RPMI8226 (cell line): Measurements from ENCODE around the gene NAPG.
"Not testable (repeated sequence)": the region's sequence is repeated elsewhere in the genome, so short reads cannot be mapped to it uniquely, and the experiment has no call there.

ENCODE experiments used
- DNase-seq: peaks from one replicate; pipeline ENCODE4 v3.0.0-alpha.2; 2015

The NAPG gene

GRCh38 chr18:10514601-10515000 lies 11.2 kb upstream of the NAPG start:
- no peak for DNase-seq

GRCh38 chr18:10515456-10515855 lies 10.4 kb upstream of the NAPG start:
- DNase-seq = no peak

- DNase-seq = no peak
Observed at GRCh38 chr18:10516078-10516477, 9.7 kb upstream of the NAPG start.

DNA sequence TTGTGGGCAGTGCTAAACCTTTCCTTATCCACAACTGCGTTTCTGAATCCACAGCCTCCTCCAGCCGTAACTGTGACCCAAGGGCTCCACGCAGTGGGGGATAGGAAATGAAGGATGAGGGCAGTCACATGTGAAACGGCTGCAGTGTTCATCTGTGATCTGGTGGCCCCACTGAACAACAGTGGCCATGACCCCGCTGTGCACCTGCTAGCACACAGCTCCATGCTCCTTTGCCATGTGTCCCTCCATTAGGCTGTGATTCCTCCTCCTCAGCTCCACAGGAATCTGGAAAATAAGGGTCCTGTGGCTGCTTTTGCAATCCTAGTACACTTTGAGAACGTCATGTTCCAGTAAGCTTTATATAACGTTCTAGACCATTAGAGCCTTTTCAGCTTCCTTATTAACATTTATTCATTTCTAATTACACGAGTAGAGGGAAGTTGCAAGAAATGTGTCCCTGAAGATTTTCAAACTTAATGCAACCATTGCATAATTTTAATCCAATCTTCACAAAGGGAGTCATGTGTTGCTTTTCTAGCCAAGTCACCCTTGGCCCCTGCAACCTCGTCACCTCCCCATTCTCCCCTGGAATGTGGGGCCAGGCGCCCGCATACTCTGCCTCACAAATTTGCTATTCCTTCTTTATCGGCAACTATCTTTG lies 7.1 kb upstream of the NAPG start:
- peak; percentile 75 for DNase-seq

DNA sequence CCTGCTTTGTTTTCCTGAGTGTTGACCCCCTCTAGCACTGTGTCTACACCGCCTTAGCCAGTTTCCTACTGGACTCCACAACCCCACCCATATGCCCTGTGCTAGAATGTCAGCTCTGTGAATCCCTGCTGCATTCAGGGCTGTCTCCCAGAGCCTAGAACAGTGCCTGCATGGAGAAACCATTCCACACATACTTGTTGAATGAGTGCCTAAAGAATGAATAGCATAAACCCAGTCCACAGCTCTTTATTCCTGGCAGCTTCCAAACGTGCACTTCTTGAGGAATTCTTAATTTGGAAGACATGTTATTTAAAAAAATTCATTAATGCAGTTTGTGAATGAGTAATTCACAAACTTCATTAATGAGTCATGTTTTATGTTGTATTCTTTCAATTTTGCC lies 6.5 kb upstream of the NAPG start:
- DNase-seq = no peak

- peak; percentile 87 for DNase-seq
Observed at GRCh38 chr18:10519999-10520935, 5.6 kb upstream of the NAPG start.

DNA sequence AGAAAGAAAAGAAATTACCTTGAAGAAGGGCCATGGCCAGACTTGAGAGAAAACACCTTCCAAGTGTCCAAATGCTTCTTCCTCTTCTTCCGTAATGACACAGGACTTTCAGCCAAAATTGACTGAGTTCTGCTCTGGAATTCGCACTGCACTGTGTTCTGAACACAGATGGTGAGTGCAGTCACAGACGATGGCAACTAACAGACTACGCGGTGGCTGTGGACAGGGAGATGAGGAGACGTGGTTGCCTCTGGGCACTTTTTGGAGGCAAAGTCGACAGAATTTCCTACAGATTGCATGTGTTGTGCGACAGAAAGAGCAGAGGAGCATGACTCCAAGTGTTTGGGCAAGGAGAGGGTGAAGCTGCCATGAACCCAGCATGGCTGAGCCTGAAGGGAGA lies 4.3 kb upstream of the NAPG start:
- DNase-seq = no peak

DNA sequence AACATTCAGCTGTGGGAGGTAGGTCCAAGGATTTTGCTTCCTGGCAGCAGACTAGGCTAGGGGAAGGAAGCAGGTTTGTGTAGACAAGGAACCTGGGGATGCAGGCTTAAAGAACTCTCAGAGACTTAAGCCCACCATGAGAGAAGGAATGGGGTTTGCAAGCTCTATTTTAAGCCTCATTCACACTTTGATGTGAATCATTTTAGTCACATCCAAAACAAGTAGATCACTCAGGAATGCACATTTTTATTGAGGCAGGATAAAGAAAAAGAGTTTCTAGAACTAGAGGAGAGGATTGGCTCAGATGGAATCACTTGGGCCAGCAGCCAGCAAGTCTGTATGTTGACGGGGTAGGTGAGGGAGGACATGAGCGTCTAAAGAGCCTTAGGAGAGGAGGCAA lies 3.3 kb upstream of the NAPG start:
- DNase-seq = no peak

DNA sequence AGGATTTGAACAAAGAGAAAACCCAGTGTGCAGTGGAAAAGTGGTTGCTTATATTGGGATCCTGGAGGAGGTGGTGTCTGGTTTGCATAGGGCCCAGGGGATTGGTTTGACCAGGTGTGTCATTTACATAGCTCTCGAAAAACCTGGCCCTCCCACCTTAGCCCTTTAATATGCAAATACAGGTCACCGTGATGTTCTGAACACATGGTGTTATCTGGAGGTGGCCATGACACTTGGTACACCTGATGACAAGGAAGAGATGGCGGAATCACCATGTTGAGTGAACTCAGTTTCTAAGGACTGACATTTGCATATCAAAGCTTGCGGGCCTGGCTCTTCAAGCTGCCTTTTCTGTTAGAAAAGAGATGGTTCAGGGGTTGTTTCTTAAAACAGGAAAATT lies 2.3 kb upstream of the NAPG start:
- no peak for DNase-seq

DNA sequence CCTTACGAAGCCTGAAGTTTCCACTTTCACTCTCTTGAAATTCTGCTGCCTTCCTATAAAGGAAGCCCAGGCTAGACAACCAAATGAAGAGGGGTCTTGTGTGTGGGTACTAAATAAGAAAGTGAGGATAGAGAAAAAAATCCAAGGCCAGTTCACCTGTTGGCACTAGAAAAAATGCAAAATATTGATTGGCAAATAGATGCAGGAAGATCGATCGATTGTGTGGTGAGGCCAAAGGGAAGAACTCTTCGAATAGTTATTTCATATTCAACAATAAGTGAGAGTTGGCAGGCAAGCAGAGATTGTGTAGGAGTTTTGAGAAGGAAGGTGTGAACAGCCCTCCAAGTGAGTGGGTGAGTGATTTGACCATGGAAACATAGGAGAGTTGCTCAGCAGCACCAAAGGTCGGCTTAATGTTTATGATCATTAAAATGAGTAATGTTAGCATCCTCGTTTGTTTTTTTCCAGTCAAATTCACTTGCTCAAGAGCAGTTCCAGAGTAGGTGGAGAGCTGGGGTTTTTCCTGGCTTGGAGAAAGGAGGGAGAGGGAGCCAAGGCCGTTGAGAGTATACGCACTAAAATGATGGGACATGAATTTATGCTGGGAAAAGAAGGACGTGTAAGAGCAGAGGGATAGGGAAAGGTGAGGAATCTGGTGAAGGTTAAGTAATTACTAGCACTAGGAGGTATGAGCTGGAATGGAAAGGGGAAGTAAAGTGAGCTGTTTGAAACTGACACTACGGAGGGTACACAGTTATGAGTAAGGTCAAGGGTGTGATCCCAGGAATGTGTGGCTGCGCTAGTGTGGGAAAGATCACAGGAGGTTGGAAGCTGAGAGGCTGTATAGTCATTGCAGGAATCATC lies 1.1 kb upstream of the NAPG start:
- DNase-seq = no peak

GRCh38 chr18:10525371-10525691 lies 496 bp upstream of the NAPG start:
- DNase-seq = no peak

DNA sequence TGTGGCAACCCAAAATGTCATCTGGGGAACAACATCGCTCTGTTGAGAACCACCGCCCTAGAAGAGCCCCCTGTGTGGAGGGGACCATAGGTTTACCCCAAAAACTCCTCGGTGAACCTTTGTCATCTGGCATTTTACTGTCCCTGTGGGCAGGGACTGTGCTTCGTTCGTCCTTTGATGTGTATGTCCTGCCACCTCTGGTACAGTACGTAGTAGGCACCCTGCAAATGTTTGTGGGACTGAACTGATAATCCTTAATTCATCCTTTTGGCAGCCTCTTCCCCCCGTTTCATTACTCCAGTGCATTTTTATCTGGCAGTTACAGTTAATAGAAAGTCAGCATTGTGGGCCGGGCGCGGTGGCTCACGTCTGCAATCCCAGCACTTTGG lies 728 bp downstream of the NAPG start:
- DNase-seq = no peak

GRCh38 chr18:10528439-10528838 lies 2.6 kb downstream of the NAPG start:
- DNase-seq = no peak

DNA sequence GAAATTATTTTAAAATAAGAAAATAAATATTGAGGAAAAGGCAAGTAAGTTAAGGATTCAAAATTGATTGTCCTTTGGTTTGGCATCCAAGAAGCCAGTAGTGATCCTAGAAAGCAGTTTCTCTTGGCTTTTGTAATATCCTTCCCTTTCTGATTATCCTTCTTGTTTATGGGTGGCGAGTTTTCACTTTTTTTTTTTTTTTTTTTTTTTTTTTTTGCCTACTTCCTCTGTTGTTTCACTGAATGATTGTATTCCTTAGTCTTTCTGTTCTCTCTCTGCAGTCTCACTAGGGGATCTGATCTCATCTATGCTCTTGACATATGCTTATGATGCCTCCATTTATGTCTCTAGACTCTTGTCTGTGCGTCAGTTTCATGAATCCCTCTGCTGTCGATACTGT lies 4.2 kb downstream of the NAPG start:
- no peak for DNase-seq

- no peak for DNase-seq
Observed at GRCh38 chr18:10530852-10531251, 5.0 kb downstream of the NAPG start.

- no peak for DNase-seq
Observed at GRCh38 chr18:10533111-10533510, 7.3 kb downstream of the NAPG start.

- no peak for DNase-seq
Observed at GRCh38 chr18:10536280-10536679, 10.5 kb downstream of the NAPG start.

DNA sequence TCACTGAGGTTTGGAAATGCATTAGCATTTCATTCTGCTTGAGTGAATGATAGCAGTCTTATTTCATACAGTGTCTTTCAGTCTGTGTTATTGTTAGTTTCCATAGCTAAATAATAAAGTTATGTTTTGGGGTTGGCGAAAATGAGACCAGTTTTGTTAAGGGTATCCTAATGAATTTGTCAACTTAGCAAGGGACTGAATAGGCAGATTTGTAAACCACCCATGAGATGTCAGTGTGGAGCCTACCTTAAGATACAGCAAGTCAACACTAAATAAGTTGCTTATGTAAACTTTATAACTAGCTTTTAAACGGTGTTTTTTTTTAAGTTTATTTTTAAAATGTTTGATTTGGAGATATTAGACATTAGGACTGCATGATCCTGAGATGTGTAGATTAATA lies 11.9 kb downstream of the NAPG start:
- DNase-seq = no peak

DNA sequence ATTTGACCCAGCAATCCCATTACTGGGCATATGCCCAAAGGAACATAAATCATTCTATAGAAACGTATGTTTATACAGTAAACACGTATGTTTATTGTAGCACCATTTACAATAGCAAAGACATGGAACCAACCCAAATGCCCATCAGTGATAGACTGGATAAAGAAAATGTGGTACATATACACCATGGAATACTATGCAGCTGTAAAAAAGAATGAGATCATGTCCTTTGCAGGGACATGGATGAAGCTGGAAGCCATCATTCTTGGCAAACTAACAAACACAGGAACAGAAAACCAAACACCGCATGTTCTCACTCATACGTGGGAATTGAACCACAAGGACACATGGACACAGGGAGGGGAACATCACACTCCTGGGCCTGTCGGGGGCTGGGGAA lies 13.3 kb downstream of the NAPG start:
- DNase-seq = not testable (repeated sequence)

DNA sequence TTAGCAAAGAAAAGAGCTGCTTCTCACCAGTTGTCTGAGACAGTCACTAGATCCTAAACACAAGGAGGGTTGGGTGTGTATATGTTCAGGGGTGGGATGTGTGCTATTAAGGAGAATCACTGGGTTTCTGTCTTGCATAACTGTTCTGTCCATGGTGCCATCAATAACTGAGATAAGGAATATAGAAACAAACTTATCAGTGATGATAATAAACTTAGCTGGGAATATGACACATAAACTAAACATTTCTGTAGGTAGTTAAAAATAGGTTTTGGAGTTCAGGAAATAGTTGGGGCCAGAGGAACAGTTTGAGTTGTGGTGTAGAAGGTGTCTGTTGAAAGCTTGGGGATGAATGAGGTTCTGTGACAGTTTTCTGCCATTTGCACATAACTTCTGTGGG lies 17.4 kb downstream of the NAPG start:
- no peak for DNase-seq

- no peak for DNase-seq
Observed at GRCh38 chr18:10544093-10544748, 18.4 kb downstream of the NAPG start.

DNA sequence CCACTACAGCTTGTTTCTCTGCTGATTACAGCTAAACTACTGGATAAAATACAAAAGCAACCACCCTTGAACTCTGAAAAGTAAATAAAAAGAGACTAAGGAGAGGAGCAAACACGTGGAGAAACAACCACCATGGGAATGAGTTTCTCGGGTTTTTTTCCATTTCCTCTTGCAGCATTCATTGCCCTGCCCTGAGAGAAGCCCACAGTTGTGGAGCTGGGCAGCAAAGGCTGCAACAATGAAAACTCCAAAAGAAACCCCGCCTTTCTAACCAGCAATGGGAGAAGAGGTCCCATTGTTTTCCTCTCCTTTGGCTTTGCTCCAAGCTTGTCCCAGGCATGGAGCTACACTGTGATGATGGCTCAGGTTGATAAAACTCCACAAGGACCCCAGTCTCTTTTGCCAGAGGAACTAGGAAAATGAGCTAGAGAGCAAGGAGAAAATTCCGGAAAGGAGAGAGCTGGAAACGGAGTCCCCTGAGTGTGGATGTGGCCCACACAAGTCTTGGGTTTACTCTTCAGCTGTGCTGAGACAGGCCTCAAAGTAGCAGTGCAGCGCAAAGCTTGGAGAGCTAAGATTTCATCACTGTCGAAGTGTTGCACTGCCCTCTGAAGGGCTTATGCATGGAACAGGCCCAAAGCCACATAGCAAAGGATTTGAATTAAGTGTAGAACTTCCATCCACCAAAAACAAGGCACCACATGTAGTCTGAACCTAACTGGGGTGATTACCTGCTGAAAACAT lies 20.9 kb downstream of the NAPG start:
- DNase-seq = no peak
